Panc1 (cell line): ENCODE data around the gene PALD1. TPM values are rescaled to one million over a fixed set of nuclear protein-coding genes. Genes with fewer than 3 reads are reported as not detected.

Source experiments
- total RNA-seq: library from RNA; stranded (reverse); gene quantifications from one replicate; pipeline ENCODE4 v1.2.1, GENCODE V29; 2021; ENCODE audit not compliant: unreplicated experiment

PALD1 gene
- total RNA-seq, 1 experiment from 2014 or later: 3.0 TPM

Other genes with a start within 250 kb of the PALD1 start
- 174 TPM for gene PPA1, start 245.3 kb upstream of the PALD1 start, total RNA-seq
- gene NPFFR1, start 194.8 kb upstream of the PALD1 start, total RNA-seq: 0.05 TPM
- 39.3 TPM for gene LRRC20, start 96.1 kb upstream of the PALD1 start, total RNA-seq
- gene EIF4EBP2, start 74.6 kb upstream of the PALD1 start, total RNA-seq: 48.2 TPM
- gene NODAL, start 37.1 kb upstream of the PALD1 start, total RNA-seq: not detected
- gene PRF1, start 124.0 kb downstream of the PALD1 start, total RNA-seq: not detected
- gene ADAMTS14, start 193.7 kb downstream of the PALD1 start, total RNA-seq: 0.67 TPM